DOHH2 (cell line): ENCODE measurements around the gene RPS23.

ENCODE experiments used
- H3F3A ChIP-seq: fragments of 200-600 bp; sonication (generic), shearing (Covaris generic); 2 replicates; pipeline ENCODE4 v1.6.0; 2016; ENCODE audit warnings: antibody characterized with exemption, mild to moderate bottlenecking; ENCODE audit not compliant: control insufficient read depth, insufficient read depth
- H3K27ac ChIP-seq: fragments of 200-600 bp; sonication (generic); 2 replicates; pipeline ENCODE4 v1.5.1; 2014; ENCODE audit warnings: low read depth, mild to moderate bottlenecking, low read length, moderate library complexity
- H3K27me3 ChIP-seq: fragments of 200-600 bp; sonication (generic); 2 replicates; pipeline ENCODE4 v1.6.1; 2014; ENCODE audit warnings: mild to moderate bottlenecking, low read length, mixed read lengths; ENCODE audit not compliant: control insufficient read depth
- H3K36me3 ChIP-seq: fragments of 200-600 bp; sonication (generic); 2 replicates; pipeline ENCODE4 v1.6.1; 2014; ENCODE audit warnings: mild to moderate bottlenecking, low read length, moderate library complexity, mixed read lengths; ENCODE audit not compliant: control insufficient read depth
- H3K4me1 ChIP-seq: fragments of 200-600 bp; sonication (generic); 2 replicates; pipeline ENCODE4 v1.6.1; 2014; ENCODE audit warnings: mild to moderate bottlenecking, low read length, mixed read lengths; ENCODE audit not compliant: control insufficient read depth
- H3K4me2 ChIP-seq: fragments of 200-600 bp; sonication (generic); 2 replicates; pipeline ENCODE4 v1.6.0; 2014; ENCODE audit warnings: mild to moderate bottlenecking, low read length, moderate library complexity
- H3K4me3 ChIP-seq: fragments of 200-600 bp; sonication (generic); 2 replicates; pipeline ENCODE4 v1.5.1; 2014; ENCODE audit warnings: mild to moderate bottlenecking, low read length, mixed read lengths
- H3K79me2 ChIP-seq: fragments of 200-600 bp; sonication (generic); 2 replicates; pipeline ENCODE4 v1.6.1; 2014; ENCODE audit warnings: mild to moderate bottlenecking, low read length, mixed read lengths; ENCODE audit not compliant: control insufficient read depth
- H3K9me2 ChIP-seq: fragments of 200-600 bp; sonication (generic); replicated peaks from 2 replicates; pipeline ENCODE4 v1.6.1; 2014; ENCODE audit warnings: mild to moderate bottlenecking, low read length, mixed read lengths; ENCODE audit not compliant: control insufficient read depth
- H3K9me3 ChIP-seq: fragments of 200-600 bp; sonication (generic); 2 replicates; pipeline ENCODE4 v1.6.1; 2014; ENCODE audit warnings: antibody characterized with exemption, low read length, mixed read lengths; ENCODE audit not compliant: control insufficient read depth, insufficient read depth
- H4K20me1 ChIP-seq: fragments of 200-600 bp; sonication (generic); 2 replicates; pipeline ENCODE4 v1.6.0; 2014; ENCODE audit warnings: low read depth, mild to moderate bottlenecking, antibody characterized with exemption, low read length, moderate library complexity; ENCODE audit not compliant: control insufficient read depth, insufficient read depth
- EZH2phosphoT487 ChIP-seq: fragments of 200-600 bp; sonication (generic); IDR thresholded peaks from 2 replicates; pipeline ENCODE4 v1.6.1; 2017; ENCODE audit warnings: borderline replicate concordance, mild to moderate bottlenecking, antibody characterized with exemption, low read length, moderate library complexity, mixed read lengths
- TF ChIP-seq, protein P1 (sequence below): fragments of 200-600 bp; sonication (generic); IDR thresholded peaks from one replicate; pipeline ENCODE4 v1.5.1; 2014; ENCODE audit warnings: antibody characterized with exemption, mild to moderate bottlenecking, low read depth, low read length; ENCODE audit not compliant: poor library complexity, severe bottlenecking

Gene RPS23

GRCh38 chr5:82246960-82247574 is 31.1 kb downstream of the RPS23 start:
- no peaks in the 10 kb centered on the region for H3K27me3 ChIP-seq
- TF ChIP-seq, protein P1, sequence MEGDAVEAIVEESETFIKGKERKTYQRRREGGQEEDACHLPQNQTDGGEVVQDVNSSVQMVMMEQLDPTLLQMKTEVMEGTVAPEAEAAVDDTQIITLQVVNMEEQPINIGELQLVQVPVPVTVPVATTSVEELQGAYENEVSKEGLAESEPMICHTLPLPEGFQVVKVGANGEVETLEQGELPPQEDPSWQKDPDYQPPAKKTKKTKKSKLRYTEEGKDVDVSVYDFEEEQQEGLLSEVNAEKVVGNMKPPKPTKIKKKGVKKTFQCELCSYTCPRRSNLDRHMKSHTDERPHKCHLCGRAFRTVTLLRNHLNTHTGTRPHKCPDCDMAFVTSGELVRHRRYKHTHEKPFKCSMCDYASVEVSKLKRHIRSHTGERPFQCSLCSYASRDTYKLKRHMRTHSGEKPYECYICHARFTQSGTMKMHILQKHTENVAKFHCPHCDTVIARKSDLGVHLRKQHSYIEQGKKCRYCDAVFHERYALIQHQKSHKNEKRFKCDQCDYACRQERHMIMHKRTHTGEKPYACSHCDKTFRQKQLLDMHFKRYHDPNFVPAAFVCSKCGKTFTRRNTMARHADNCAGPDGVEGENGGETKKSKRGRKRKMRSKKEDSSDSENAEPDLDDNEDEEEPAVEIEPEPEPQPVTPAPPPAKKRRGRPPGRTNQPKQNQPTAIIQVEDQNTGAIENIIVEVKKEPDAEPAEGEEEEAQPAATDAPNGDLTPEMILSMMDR: no peak
- TF ChIP-seq EZH2phosphoT487: no peak
- H3K79me2 ChIP-seq: no peaks in the 10 kb centered on the region
- H3K4me1 ChIP-seq: no peaks in the 10 kb centered on the region
- no peaks in the 10 kb centered on the region for H3K9me2 ChIP-seq
- H3F3A ChIP-seq: no peaks in the 10 kb centered on the region
- no peak overlapping the region for H3K4me2 ChIP-seq
- no peaks in the 10 kb centered on the region for H3K36me3 ChIP-seq
- H3K27ac ChIP-seq: no peak overlapping the region
- no peaks in the 10 kb centered on the region for H4K20me1 ChIP-seq
- H3K4me3 ChIP-seq: no peak overlapping the region
- no peaks in the 10 kb centered on the region for H3K9me3 ChIP-seq

GRCh38 chr5:82244854-82245635 is 33.1 kb downstream of the RPS23 start:
- H3K4me1 ChIP-seq: no peaks in the 10 kb centered on the region
- no peaks in the 10 kb centered on the region for H4K20me1 ChIP-seq

DNA sequence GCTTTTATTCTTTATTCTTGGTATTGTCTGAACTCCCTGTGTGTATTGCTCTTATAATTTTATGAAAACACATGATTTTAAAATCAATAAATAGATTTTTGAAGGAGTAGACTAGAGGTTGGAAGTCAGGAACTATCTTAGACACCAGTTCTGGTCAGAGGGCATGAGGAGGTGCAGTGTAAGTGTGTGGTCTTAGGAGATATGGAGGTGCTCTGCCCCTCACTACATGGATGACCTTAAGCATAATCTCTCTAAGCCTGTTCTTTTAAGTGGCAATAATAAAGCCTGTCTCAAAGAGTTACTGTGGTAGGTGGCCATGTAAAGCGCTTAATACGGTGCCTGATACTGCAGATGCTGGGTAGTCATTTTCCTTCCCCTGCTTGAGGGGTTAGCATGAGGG is 34.0 kb downstream of the RPS23 start:
- H3K27ac ChIP-seq: no peak overlapping the region
- H3K4me1 ChIP-seq: no peaks in the 10 kb centered on the region
- H3K4me2 ChIP-seq: no peak overlapping the region
- no peaks in the 10 kb centered on the region for H4K20me1 ChIP-seq
- no peaks in the 10 kb centered on the region for H3F3A ChIP-seq
- no peaks in the 10 kb centered on the region for H3K9me3 ChIP-seq
- no peaks in the 10 kb centered on the region for H3K36me3 ChIP-seq
- no peaks in the 10 kb centered on the region for H3K9me2 ChIP-seq
- no peak overlapping the region for H3K4me3 ChIP-seq
- no peaks in the 10 kb centered on the region for H3K27me3 ChIP-seq
- H3K79me2 ChIP-seq: no peaks in the 10 kb centered on the region
- TF ChIP-seq, protein P1: no peak
- no peak for TF ChIP-seq EZH2phosphoT487

More at GRCh38 chr5:82244854-82245635, 33.1 kb downstream of the RPS23 start:
- H3K27ac ChIP-seq: no peak overlapping the region
- no peaks in the 10 kb centered on the region for H3K27me3 ChIP-seq
- no peaks in the 10 kb centered on the region for H3F3A ChIP-seq
- TF ChIP-seq EZH2phosphoT487: no peak
- TF ChIP-seq, protein P1: no peak
- no peaks in the 10 kb centered on the region for H3K9me2 ChIP-seq
- H3K36me3 ChIP-seq: no peaks in the 10 kb centered on the region
- no peaks in the 10 kb centered on the region for H3K79me2 ChIP-seq
- H3K4me2 ChIP-seq: no peak overlapping the region
- H3K4me3 ChIP-seq: no peak overlapping the region
- H3K9me3 ChIP-seq: no peaks in the 10 kb centered on the region
